IgD-negative memory B cell (primary cell): ENCODE data around the gene FKBP1A. TPM values are rescaled to one million over a fixed set of nuclear protein-coding genes. Genes with fewer than 3 reads are reported as not detected.

Source experiments
- H3K27ac Mint-ChIP-seq, 3 donors: one replicate each; pipeline ENCODE4 v1.8.0; 2020 to 2022; ENCODE audit warnings: mild to moderate bottlenecking in 3 of 3, mixed read lengths in 3 of 3, moderate library complexity in 1 of 3
- H3K27me3 Mint-ChIP-seq: one replicate; pipeline ENCODE4 v1.8.0; 2021; ENCODE audit warnings: mixed read lengths
- H3K36me3 Mint-ChIP-seq: one replicate; pipeline ENCODE4 v1.8.0; 2020; ENCODE audit warnings: mild to moderate bottlenecking, mixed read lengths
- H3K4me1 Mint-ChIP-seq, 3 donors: one replicate each; pipeline ENCODE4 v1.8.0; 2020 to 2022; ENCODE audit warnings: mixed read lengths in 3 of 3, mild to moderate bottlenecking in 1 of 3
- H3K4me3 Mint-ChIP-seq, 4 donors: one replicate each; pipeline ENCODE4 v1.8.0; 2020 to 2022; ENCODE audit warnings: mild to moderate bottlenecking in 4 of 4, mixed read lengths in 4 of 4, moderate library complexity in 3 of 4
- H3K9me3 Mint-ChIP-seq, 3 donors: one replicate each; pipeline ENCODE4 v1.8.0; 2020 to 2021; ENCODE audit warnings: mixed read lengths in 3 of 3, mild to moderate bottlenecking in 1 of 3
- polyA plus RNA-seq: library from polyadenylated mRNA; unstranded; fragments of 300-500 nt; fragmentation: Illumina TruSeq; gene quantifications from one replicate; pipeline ENCODE4 v1.2.3, GENCODE V29; 2021

The FKBP1A gene
- polyA plus RNA-seq, 1 donor from 2014 or later = 36.1 TPM

- Mint-ChIP-seq H3K36me3 (peaks cover 6% of the 10 kb centered on the region), H3K9me3 (no peaks in the 10 kb centered on the region), H3K4me1 (peaks cover 51 to 70% (median 56%) of the 10 kb centered on the region in 3 donors), H3K4me3 (peak overlapping the region in 1 of 4 donors; percentile 60), H3K27me3 (no peaks in the 10 kb centered on the region), H3K27ac (peak overlapping the region in 1 of 3 donors; percentile 43)
Measured at GRCh38 chr20:1383623-1384404, 9.0 kb downstream of the FKBP1A start.

GRCh38 chr20:1382670-1383069, 10.2 kb downstream of the FKBP1A start:
- H3K4me3 Mint-ChIP-seq = peak overlapping the region in 1 of 4 donors; percentile 38

GRCh38 chr20:1381753-1382591, 10.9 kb downstream of the FKBP1A start:
- Mint-ChIP-seq H3K9me3 (no peaks in the 10 kb centered on the region), H3K36me3 (peaks cover 6% of the 10 kb centered on the region), H3K4me1 (peaks cover 61 to 74% (median 62%) of the 10 kb centered on the region in 3 donors), H3K4me3 (no peak overlapping the region), H3K27me3 (no peaks in the 10 kb centered on the region), H3K27ac (peak overlapping the region in 1 of 3 donors; percentile 2)

More at GRCh38 chr20:1382670-1383069, 10.2 kb downstream of the FKBP1A start:
- no peaks in the 10 kb centered on the region for H3K27me3 Mint-ChIP-seq
- no peaks in the 10 kb centered on the region for H3K9me3 Mint-ChIP-seq
- peaks cover 56 to 71% (median 57%) of the 10 kb centered on the region in 3 donors for H3K4me1 Mint-ChIP-seq
- no peak overlapping the region for H3K27ac Mint-ChIP-seq
- H3K36me3 Mint-ChIP-seq = peaks cover 6% of the 10 kb centered on the region

- Mint-ChIP-seq H3K4me1 (peaks cover 54 to 69% (median 56%) of the 10 kb centered on the region in 3 donors), H3K36me3 (peaks cover 3% of the 10 kb centered on the region), H3K27me3 (no peaks in the 10 kb centered on the region), H3K27ac (peak overlapping the region in 1 of 3 donors; percentile 92), H3K4me3 (no peak overlapping the region), H3K9me3 (no peaks in the 10 kb centered on the region)
Measured at GRCh38 chr20:1378735-1379125, 14.1 kb downstream of the FKBP1A start.

DNA sequence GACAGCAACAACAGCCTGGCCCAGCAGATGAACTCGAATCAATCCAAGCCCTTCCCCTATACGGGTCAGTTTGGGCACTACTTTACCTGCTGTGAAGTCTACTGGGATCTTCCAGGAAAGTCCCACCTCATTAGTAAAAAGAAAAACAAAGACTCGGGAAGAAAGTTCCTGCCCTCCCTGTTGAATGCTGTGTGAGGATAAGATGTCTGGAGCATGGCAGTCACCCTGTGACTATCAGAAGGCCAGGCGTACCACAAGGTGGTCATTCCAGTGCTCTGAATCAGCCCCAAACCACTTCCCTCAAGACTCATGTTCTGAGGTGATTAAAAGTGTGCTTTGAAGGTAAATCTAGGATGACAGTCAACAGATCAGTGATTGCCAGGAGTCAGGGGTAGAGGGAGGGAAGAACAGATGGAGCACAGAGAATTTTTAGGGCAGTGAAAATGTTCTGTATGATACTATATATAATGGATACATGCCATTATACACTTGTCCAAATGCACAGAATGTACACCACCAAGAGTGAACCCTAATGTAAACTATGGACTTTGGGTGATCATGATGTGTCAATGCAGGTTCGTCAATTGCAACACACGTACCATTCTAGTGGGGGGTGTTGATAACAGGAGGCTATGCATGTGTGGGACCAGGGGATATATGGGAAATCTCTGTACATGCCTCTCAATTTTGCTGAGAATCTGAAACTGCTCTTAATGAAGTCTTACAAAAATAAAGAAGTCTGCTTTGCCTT, 14.7 kb downstream of the FKBP1A start:
- Mint-ChIP-seq H3K27me3 (no peaks in the 10 kb centered on the region), H3K4me1 (peaks cover 54 to 69% (median 54%) of the 10 kb centered on the region in 3 donors), H3K36me3 (peaks cover 3% of the 10 kb centered on the region), H3K27ac (peak overlapping the region in 1 of 3 donors; percentile 25), H3K9me3 (no peaks in the 10 kb centered on the region), H3K4me3 (peak overlapping the region in 1 of 4 donors; percentile 93)

GRCh38 chr20:1377341-1377871, 15.4 kb downstream of the FKBP1A start:
- peaks cover 51 to 65% (median 54%) of the 10 kb centered on the region in 3 donors for H3K4me1 Mint-ChIP-seq
- H3K27me3 Mint-ChIP-seq = no peaks in the 10 kb centered on the region
- peaks cover 6% of the 10 kb centered on the region for H3K36me3 Mint-ChIP-seq
- no peaks in the 10 kb centered on the region for H3K9me3 Mint-ChIP-seq
- H3K27ac Mint-ChIP-seq = peak overlapping the region; percentile 28 to 82 (median 76)
- H3K4me3 Mint-ChIP-seq = peak overlapping the region in 3 of 4 donors; percentile 35 to 93 (median 56)

- Mint-ChIP-seq H3K4me1 (peaks cover 50 to 60% (median 53%) of the 10 kb centered on the region in 3 donors), H3K9me3 (no peaks in the 10 kb centered on the region), H3K27ac (peak overlapping the region; percentile 59 to 82 (median 76)), H3K4me3 (peak overlapping the region; percentile 35 to 93 (median 60)), H3K36me3 (peaks cover 6% of the 10 kb centered on the region), H3K27me3 (no peaks in the 10 kb centered on the region)
Measured at GRCh38 chr20:1376408-1377270, 16.2 kb downstream of the FKBP1A start.

DNA sequence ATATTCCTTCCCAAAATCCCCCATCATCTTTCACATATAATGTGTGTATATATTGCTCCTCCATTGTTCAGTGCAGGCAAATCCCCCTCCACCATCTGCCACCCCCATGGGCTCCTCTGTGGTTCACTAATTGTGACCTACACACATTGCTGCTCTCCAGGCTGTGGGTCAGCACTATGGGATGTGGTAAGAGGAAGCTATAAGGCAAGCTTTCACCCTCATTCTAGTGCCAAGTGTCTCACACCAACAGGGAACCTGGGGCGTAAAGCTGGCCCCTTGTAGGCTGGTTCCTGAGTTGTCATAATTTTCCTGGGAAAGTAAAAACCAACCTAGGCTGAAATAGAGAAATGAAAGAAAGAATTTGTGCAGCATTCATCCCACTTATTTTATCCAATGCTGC, 16.8 kb downstream of the FKBP1A start:
- Mint-ChIP-seq H3K4me3 (peak overlapping the region in 3 of 4 donors; percentile 35 to 82 (median 44)), H3K27me3 (no peaks in the 10 kb centered on the region), H3K36me3 (peaks cover 6% of the 10 kb centered on the region), H3K9me3 (no peaks in the 10 kb centered on the region), H3K4me1 (peaks cover 47 to 54% (median 48%) of the 10 kb centered on the region in 3 donors), H3K27ac (peak overlapping the region in 2 of 3 donors; percentile 76 to 82)

DNA sequence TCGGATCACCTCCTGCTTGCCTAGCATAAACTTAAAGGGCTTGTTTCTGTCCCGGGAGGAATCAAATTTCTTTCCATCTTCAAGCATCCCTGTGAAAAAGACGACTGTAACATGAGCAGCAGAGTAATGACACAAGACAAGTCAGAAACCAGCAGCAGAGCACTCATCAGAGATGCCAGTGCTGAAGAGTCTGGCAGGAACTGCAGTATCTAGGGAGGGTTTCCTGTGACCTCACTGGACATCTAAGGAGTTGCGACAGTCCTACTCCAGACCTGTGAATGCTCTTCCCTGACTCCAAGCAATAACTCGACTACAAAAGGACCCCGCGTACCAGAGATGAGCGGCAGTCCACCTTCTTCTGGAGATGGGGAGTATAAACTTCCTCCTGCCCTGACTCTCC, 17.3 kb downstream of the FKBP1A start:
- Mint-ChIP-seq H3K4me1 (peaks cover 43 to 53% (median 44%) of the 10 kb centered on the region in 3 donors), H3K9me3 (no peaks in the 10 kb centered on the region), H3K27me3 (no peaks in the 10 kb centered on the region), H3K27ac (peak overlapping the region in 1 of 3 donors; percentile 76), H3K36me3 (peaks cover 6% of the 10 kb centered on the region), H3K4me3 (peak overlapping the region in 1 of 4 donors; percentile 29)

GRCh38 chr20:1374246-1374645, 18.6 kb downstream of the FKBP1A start:
- peaks cover 5% of the 10 kb centered on the region for H3K36me3 Mint-ChIP-seq

DNA sequence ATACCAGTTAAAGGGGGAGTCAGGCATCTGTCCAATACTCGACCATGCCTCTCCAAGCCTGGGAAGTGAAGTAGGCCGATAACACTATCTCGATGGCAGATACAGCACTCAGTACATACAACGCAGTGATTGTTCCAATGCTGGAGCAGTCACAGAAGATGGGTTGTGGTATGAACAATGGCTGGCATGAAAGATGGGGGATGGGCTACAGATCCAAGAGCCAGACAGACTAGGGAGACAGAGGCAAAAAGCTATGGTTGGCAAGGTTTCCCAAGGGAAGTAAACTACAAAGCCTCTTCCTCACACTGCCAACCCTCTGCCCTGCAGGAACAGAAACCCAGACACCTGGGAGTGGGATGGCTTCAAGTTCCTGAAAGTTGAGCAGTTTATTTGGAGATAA, 19.2 kb downstream of the FKBP1A start:
- peaks cover 5% of the 10 kb centered on the region for H3K36me3 Mint-ChIP-seq
- H3K27ac Mint-ChIP-seq = no peak overlapping the region
- H3K27me3 Mint-ChIP-seq = no peaks in the 10 kb centered on the region
- H3K9me3 Mint-ChIP-seq = no peaks in the 10 kb centered on the region
- no peak overlapping the region for H3K4me3 Mint-ChIP-seq
- peaks cover 27 to 39% (median 28%) of the 10 kb centered on the region in 3 donors for H3K4me1 Mint-ChIP-seq

More at GRCh38 chr20:1374246-1374645, 18.6 kb downstream of the FKBP1A start:
- no peaks in the 10 kb centered on the region for H3K27me3 Mint-ChIP-seq
- peak overlapping the region in 1 of 3 donors; percentile 63 for H3K27ac Mint-ChIP-seq
- H3K9me3 Mint-ChIP-seq = no peaks in the 10 kb centered on the region
- peaks cover 32 to 45% (median 34%) of the 10 kb centered on the region in 3 donors for H3K4me1 Mint-ChIP-seq
- no peak overlapping the region for H3K4me3 Mint-ChIP-seq

- no peaks in the 10 kb centered on the region for H3K9me3 Mint-ChIP-seq
- no peak overlapping the region for H3K27ac Mint-ChIP-seq
- peaks cover 5% of the 10 kb centered on the region for H3K36me3 Mint-ChIP-seq
- H3K27me3 Mint-ChIP-seq = no peaks in the 10 kb centered on the region
- peaks cover 22 to 33% (median 23%) of the 10 kb centered on the region in 3 donors for H3K4me1 Mint-ChIP-seq
- no peak overlapping the region for H3K4me3 Mint-ChIP-seq
Measured at GRCh38 chr20:1373036-1373435, 19.8 kb downstream of the FKBP1A start.

- no peak overlapping the region for H3K4me3 Mint-ChIP-seq
- no peaks in the 10 kb centered on the region for H3K9me3 Mint-ChIP-seq
- H3K27me3 Mint-ChIP-seq = no peaks in the 10 kb centered on the region
- H3K4me1 Mint-ChIP-seq = peaks cover 12 to 23% (median 13%) of the 10 kb centered on the region in 3 donors
- peak overlapping the region in 1 of 3 donors; percentile 47 for H3K27ac Mint-ChIP-seq
- H3K36me3 Mint-ChIP-seq = peaks cover 5% of the 10 kb centered on the region
Measured at GRCh38 chr20:1371830-1372539, 20.9 kb downstream of the FKBP1A start.
